ENCODE measurements around the gene SLC15A4. TPM values are rescaled to one million over a fixed set of nuclear protein-coding genes. Genes with fewer than 3 reads are reported as not detected.

Gene SLC15A4
- total RNA-seq, 1 experiment from 2014 or later: 21.6 TPM

DNA sequence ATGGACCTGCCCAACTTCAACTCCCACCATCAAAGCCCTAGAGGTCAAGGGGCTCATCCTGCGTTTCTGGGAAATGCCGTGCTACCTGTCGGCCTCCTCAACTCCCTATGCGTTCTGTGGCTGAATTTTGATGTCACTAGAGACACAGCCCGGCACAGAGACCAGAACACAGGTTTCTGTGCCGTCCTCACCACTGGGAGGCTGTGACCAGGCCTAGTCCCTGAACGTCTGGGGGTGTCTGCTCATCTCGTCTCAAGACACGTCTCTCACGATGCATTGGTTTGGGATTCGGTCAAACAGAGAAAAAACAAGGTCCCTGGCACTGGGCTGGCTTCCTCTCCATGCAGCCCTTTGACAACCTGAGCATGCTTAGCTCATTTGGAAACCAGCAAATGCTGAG, 33.5 kb downstream of the SLC15A4 start:
- Histone ChIP-seq H2BK120ac (ENCODE audit: low read depth, low read length, poor library complexity, severe bottlenecking) (no peak overlapping the region), H2BK5ac (ENCODE audit: insufficient read length, low read length) (no peak overlapping the region), H3T11ph (ENCODE audit: low read length) (no peak overlapping the region), H3K79me1 (ENCODE audit: insufficient read depth, low read depth, low read length, poor library complexity, severe bottlenecking) (no peaks in the 10 kb centered on the region), H3K23me2 (ENCODE audit: insufficient read length, low read depth, low read length, poor library complexity, severe bottlenecking) (no peaks in the 10 kb centered on the region), H3K27ac (ENCODE audit: insufficient read length, low read depth, low read length) (no peak overlapping the region), H2AK5ac (ENCODE audit: insufficient read length, low read length) (no peak overlapping the region), H2BK15ac (ENCODE audit: low read depth, low read length) (no peak overlapping the region), H3K18ac (ENCODE audit: insufficient read length, low read depth, low read length) (no peak overlapping the region), H3K9ac (ENCODE audit: extremely low read depth, insufficient read length, low read length) (no peak overlapping the region), H2BK20ac (ENCODE audit: low read depth, low read length, poor library complexity, severe bottlenecking) (no peak overlapping the region), H3K79me2 (ENCODE audit: insufficient read depth, low read length) (no peaks in the 10 kb centered on the region), H2BK12ac (ENCODE audit: insufficient read length, low read depth, low read length) (no peak overlapping the region), H3K56ac (ENCODE audit: insufficient read length, low read depth, low read length) (no peak overlapping the region), H3K27me3 (ENCODE audit: insufficient read depth, low read length) (no peaks in the 10 kb centered on the region), H2AFZ (ENCODE audit: low read length) (no peak overlapping the region), H4K91ac (ENCODE audit: insufficient read length, low read depth, low read length) (no peak overlapping the region), H3K4ac (ENCODE audit: low read depth, low read length) (no peak overlapping the region), H3K23ac (ENCODE audit: insufficient read length, low read depth, low read length) (no peak overlapping the region), H3K4me2 (ENCODE audit: insufficient read depth, insufficient read length, low read length) (no peak overlapping the region), H4K20me1 (ENCODE audit: control insufficient read depth, insufficient read depth, insufficient read length) (no peaks in the 10 kb centered on the region), H4K8ac (replicated peaks; ENCODE audit: insufficient read length, low read depth, low read length) (no peak overlapping the region), H4K5ac (ENCODE audit: insufficient read length, low read depth, low read length) (no peak overlapping the region), H3K14ac (ENCODE audit: insufficient read depth, low read length) (no peak overlapping the region), H3K9me3 (ENCODE audit: control insufficient read depth, low read depth, low read length) (no peaks in the 10 kb centered on the region), H3K4me1 (ENCODE audit: insufficient read depth, low read length) (no peaks in the 10 kb centered on the region; the same call in 1 of the 2 replicates)
- TF ChIP-seq, protein P1, sequence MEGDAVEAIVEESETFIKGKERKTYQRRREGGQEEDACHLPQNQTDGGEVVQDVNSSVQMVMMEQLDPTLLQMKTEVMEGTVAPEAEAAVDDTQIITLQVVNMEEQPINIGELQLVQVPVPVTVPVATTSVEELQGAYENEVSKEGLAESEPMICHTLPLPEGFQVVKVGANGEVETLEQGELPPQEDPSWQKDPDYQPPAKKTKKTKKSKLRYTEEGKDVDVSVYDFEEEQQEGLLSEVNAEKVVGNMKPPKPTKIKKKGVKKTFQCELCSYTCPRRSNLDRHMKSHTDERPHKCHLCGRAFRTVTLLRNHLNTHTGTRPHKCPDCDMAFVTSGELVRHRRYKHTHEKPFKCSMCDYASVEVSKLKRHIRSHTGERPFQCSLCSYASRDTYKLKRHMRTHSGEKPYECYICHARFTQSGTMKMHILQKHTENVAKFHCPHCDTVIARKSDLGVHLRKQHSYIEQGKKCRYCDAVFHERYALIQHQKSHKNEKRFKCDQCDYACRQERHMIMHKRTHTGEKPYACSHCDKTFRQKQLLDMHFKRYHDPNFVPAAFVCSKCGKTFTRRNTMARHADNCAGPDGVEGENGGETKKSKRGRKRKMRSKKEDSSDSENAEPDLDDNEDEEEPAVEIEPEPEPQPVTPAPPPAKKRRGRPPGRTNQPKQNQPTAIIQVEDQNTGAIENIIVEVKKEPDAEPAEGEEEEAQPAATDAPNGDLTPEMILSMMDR (conservative IDR thresholded peaks at IDR 0.05): no peak
- Mint-ChIP-seq H3K4me3 (no peak overlapping the region), H3K9me3 (no peaks in the 10 kb centered on the region), H3K36me3 (ENCODE audit: insufficient read depth in 1 of 3, low read depth in 3 of 3) (peaks cover 22 to 45% (median 43%) of the 10 kb centered on the region in 3 experiments; a peak in 6 of 7 replicates), H3K4me1 (peaks cover 5% of the 10 kb centered on the region in 2 experiments; a peak in 3 of 4 replicates), H3K27me3 (ENCODE audit: low read depth) (no peaks in the 10 kb centered on the region; the same call in none of the 2 replicates), H3K27ac (no peak overlapping the region)
- no peak for DNase-seq
- no CpG with 5 or more reads among the region's 11 CpGs for WGBS (ENCODE audit: extremely low coverage, insufficient read length, low lambda C conversion rate)
